ENCODE data around the gene CCDC8.
A peak's percentile ranks its signal among the peaks of the same experiment; 100 is the strongest.
"Not testable (repeated sequence)": the region's sequence is repeated elsewhere in the genome, so short reads cannot be mapped to it uniquely, and the experiment has no call there.

Gene CCDC8

GRCh38 chr19:46402725-46403124 lies 10.6 kb downstream of the CCDC8 start:
- DNase-seq = no peak

GRCh38 chr19:46397801-46398479 lies 15.4 kb downstream of the CCDC8 start:
- not testable (repeated sequence) for DNase-seq

DNA sequence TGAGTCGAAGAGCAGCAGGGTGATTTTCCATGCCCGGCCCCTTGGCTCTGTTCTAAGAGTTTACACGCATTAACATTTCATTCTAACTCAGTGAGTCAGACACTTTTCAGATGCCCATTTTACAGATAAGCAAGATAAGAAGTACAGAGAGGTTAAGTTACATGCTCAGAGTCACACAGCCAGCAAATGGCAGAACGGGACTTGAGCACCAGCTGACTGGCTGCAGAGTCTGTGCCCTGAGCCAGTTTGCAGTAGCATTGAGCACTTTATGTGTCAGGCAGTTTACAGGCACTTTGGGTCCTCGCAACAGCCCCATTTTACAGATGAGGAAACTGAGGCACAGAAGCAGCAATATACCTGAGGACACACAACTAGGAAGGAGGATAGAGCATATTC lies 19.0 kb downstream of the CCDC8 start:
- no peak for DNase-seq

- DNase-seq = no peak
Observed at GRCh38 chr19:46393456-46394401, 19.6 kb downstream of the CCDC8 start.

GRCh38 chr19:46392837-46393236 lies 20.5 kb downstream of the CCDC8 start:
- no peak for DNase-seq

- DNase-seq = no peak
Observed at GRCh38 chr19:46392252-46392801, 21.0 kb downstream of the CCDC8 start.

DNA sequence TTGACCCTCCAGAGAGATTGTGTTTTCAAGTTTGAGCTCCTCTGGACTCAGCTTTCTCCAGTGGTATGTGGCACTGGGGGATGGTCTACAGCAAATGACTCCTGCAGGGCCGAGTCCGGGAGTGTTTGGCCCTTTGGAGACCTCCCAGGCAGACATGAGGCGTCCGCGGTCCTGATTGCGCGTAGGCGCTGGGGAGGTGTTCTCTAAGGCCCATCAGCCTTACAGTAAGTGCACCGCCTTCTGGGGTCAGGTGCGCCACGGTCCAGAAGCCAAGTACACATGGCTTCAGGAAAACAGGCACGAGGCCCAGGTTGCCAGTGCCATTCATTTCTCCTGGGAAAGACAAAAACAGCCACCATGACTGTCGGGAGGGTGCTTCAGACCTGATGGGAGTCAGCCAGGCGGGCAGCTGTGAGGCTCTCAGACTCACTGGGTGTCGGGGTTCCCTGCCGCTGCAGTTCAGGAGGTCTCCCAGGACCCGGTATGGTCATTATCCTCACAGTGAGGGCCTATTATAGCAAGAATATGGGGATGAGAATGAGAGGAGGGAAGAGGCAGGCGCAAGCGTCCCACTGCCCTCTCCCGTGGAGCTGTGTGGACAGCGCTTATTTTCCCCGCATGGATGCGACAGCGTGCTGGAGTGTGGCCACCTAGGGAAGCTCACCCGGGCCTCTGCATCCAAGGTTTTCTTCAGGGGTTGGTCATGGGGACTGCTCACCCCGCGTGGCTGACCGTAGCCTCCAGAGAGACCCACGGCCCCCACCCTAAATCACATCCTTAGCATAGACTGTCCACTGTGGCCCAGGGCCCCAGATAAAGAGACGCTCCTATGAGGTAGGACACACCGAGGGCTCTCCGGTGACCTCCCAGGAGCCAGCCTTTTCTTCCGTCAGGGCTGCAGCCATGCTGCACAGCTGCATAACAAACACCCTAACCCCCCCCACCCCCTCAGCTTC lies 21.8 kb downstream of the CCDC8 start:
- DNase-seq = no peak

GRCh38 chr19:46390866-46391265 lies 22.5 kb downstream of the CCDC8 start:
- peak in 1 of 14 donors; percentile 26 for DNase-seq

- DNase-seq = no peak
Observed at GRCh38 chr19:46390121-46390858, 23.1 kb downstream of the CCDC8 start.

GRCh38 chr19:46388311-46389095 lies 24.9 kb downstream of the CCDC8 start:
- no peak for DNase-seq

DNA sequence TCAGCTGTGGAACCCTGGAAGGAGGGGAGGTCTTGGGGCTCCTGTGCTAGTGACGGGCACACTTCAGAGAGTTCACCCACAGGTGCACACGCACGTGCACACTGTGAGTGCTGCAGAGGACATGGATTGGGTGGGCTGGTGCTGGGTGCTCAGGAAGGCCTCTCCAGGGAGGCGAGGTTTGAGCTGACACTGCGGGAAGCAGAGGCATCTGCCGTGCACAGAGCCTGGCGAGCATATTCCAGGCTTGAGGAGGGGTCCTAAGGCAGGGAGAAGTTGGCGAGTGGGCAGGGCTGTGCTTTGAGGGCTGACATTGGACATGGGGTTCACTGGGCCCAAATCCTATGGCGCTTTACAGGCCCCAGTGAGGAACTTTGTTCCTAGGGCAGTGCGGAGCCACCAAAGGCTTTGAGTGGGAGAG lies 25.6 kb downstream of the CCDC8 start:
- no peak for DNase-seq

GRCh38 chr19:46386996-46387712 lies 26.2 kb downstream of the CCDC8 start:
- DNase-seq = no peak

DNA sequence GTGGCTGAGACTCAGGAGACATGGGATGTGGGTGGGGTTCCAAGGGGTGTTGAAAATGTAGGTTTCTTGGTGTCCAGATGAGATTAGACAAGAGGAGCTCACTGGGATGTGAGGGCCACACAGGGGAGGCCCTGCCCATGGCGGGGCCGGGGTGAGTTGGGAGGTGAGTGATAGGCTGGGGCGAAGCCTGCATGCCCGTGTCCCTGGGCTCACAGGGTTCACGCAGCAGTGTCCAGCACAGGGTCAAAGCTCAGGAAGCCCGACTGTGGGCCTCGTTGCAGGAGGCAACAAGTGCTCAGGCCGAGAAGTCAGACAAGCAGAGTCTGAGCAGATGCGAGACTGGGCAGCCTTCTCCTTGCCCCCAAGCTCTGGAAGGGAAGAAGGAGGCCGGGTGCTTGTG lies 27.2 kb downstream of the CCDC8 start:
- DNase-seq = no peak

GRCh38 chr19:46385636-46386035 lies 27.7 kb downstream of the CCDC8 start:
- DNase-seq = no peak

DNA sequence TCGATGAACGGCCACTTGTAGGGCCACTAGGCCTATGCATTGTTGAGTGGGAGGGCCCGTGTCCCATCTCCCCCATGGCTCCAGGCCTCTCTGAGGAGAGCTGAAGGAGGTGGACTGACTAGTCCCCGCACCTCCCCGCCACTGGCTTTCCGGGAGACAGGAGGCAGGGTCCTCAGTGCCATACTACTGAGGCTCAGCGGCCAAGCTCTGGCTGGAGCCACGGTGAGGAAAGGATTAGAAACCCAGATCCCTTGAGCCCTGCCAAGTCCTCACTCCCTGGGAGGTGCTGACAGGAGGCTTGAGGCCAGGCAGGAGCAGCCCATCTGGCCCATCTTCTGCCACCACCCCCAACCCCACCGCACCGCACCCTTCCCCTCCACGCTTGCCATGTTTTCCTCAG lies 29.0 kb downstream of the CCDC8 start:
- DNase-seq = peak in 1 of 14 donors; percentile 23

- DNase-seq = no peak
Observed at GRCh38 chr19:46383846-46384245, 29.5 kb downstream of the CCDC8 start.

GRCh38 chr19:46383171-46383815 lies 30.1 kb downstream of the CCDC8 start:
- DNase-seq = no peak

DNA sequence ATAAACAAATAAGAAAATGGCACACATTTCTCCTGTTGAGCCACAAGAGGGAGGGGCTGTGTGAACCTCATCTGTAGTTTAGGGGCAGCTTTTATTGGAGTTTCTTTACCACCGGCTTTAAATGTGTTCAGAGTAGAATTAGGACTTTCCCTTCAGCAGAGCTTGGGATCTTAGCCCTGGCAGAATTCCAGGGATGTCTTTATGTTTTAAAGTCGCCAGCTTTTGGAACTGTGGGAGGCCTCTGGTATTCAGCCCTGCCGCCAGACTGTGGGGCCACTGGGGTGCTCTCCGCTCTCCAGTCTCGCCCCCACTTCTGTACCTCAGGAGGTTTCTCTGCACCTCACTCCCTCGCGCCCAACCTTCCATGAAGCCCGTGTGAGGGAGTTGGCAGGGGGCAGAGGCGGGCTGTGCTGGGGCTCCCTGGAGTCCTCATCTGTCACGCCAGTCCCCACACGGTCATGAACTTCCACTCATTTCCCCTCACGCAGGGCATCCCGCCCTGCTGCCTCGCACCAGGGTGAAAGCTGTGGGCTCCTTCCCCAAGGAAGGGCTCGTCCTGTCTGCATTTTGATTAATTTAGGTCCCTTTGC lies 31.5 kb downstream of the CCDC8 start:
- DNase-seq = peak in 1 of 14 donors; percentile 7

DNA sequence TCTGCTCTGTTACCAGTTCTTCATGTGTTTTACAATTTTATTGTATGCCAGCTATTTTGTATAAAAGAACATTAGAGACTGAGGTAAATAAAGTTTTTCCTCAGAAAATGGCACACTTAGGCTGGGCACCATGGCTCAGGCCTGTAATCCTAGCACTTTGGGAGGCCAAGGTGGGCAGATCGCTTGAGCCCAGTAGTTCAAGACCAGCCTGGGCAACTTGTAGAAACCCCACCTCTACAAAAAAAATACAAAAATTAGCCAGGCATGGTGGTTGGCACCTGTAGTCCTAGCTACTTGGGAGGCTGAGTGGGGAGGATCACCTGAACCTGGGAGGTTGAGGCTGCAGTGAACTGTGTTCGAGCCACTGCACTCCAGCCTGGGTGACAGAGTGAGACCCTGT lies 32.0 kb downstream of the CCDC8 start:
- DNase-seq = no peak

Data from C1 segment of cervical spinal cord (tissue), 14 donors.